SK-N-DZ (cell line): ENCODE results near the gene SCAMP2.

Source experiments
- DNase-seq: peaks from one replicate; pipeline ENCODE4 v3.0.0-alpha.2; 2015; ENCODE audit warnings: low spot score

The SCAMP2 gene

GRCh38 chr15:74821091-74821789 is 51.9 kb downstream of the SCAMP2 start:
- DNase-seq: no peak

- DNase-seq: no peak
These were observed 53.1 kb downstream of the SCAMP2 start for GRCh38 chr15:74820056-74820455.

- DNase-seq: peak; percentile 69
These were observed 55.8 kb downstream of the SCAMP2 start for GRCh38 chr15:74817370-74817737.

GRCh38 chr15:74816624-74817369 is 56.4 kb downstream of the SCAMP2 start:
- no peak for DNase-seq

- no peak for DNase-seq
These were observed 57.2 kb downstream of the SCAMP2 start for GRCh38 chr15:74815961-74816360.

- DNase-seq: no peak
These were observed 57.8 kb downstream of the SCAMP2 start for GRCh38 chr15:74815121-74815934.

- no peak for DNase-seq
These were observed 60.6 kb downstream of the SCAMP2 start, which contains the start of gene LMAN1L for GRCh38 chr15:74812533-74812932. LMAN1L (plus strand) TSS chr15:74812835; CDS start chr15:74812855, 20 bp downstream.

GRCh38 chr15:74809956-74810355 is 63.2 kb downstream of the SCAMP2 start:
- DNase-seq: no peak

- no peak for DNase-seq
These were observed 63.9 kb downstream of the SCAMP2 start for GRCh38 chr15:74809242-74809641.

GRCh38 chr15:74808840-74809229 is 64.3 kb downstream of the SCAMP2 start:
- DNase-seq: no peak

- no peak for DNase-seq
These were observed 64.9 kb downstream of the SCAMP2 start for GRCh38 chr15:74808078-74808839.

GRCh38 chr15:74807282-74807681 is 65.9 kb downstream of the SCAMP2 start:
- no peak for DNase-seq

- DNase-seq: no peak
These were observed 68.2 kb downstream of the SCAMP2 start for GRCh38 chr15:74804935-74805334.

GRCh38 chr15:74802862-74803447 is 70.2 kb downstream of the SCAMP2 start:
- no peak for DNase-seq

GRCh38 chr15:74802290-74802689 is 70.9 kb downstream of the SCAMP2 start:
- DNase-seq: no peak

- DNase-seq: no peak
These were observed 71.7 kb downstream of the SCAMP2 start for GRCh38 chr15:74801311-74801997.

- DNase-seq: no peak
These were observed 72.5 kb downstream of the SCAMP2 start for GRCh38 chr15:74800559-74801094.

GRCh38 chr15:74799856-74800558 is 73.2 kb downstream of the SCAMP2 start:
- DNase-seq: no peak

GRCh38 chr15:74799255-74799855 is 73.8 kb downstream of the SCAMP2 start:
- no peak for DNase-seq
